HL-60/S4 treated with retinoic acid at 250 ng/mL for 4 days and 3 days (cell line): ENCODE measurements around the gene SOBP.

Experiments used
- in situ Hi-C: fragments of 300-500 bp; cut with MboI; formaldehyde crosslinking; loops from 2 replicates; pipeline ENCODE4 v1.7.0; 2022; ENCODE audit warnings: low sequenced_read_pairs

SOBP gene

GRCh38 chr6:107707346-107708275, 217.7 kb downstream of the SOBP start:
- in situ Hi-C loops, result no loop called here

GRCh38 chr6:107708435-107708834, 218.5 kb downstream of the SOBP start:
- in situ Hi-C loops, result no loop called here

GRCh38 chr6:107709341-107709740, 219.4 kb downstream of the SOBP start:
- in situ Hi-C loops, result no loop called here
